GM23248 (cell line): ENCODE data around the gene PNPLA7.

Experiments
- EZH2 ChIP-seq: fragments of 200-600 bp; sonication (generic); IDR thresholded peaks from 2 replicates; pipeline ENCODE4 v1.6.1; 2018; ENCODE audit warnings: antibody characterized with exemption, mild to moderate bottlenecking; ENCODE audit not compliant: insufficient read depth, poor library complexity, severe bottlenecking
- EZH2phosphoT487 ChIP-seq: fragments of 200-600 bp; sonication (generic); IDR thresholded peaks from 2 replicates; pipeline ENCODE4 v1.6.1; 2018; ENCODE audit warnings: antibody characterized with exemption, moderate library complexity, mild to moderate bottlenecking, low read depth; ENCODE audit not compliant: insufficient read depth

GRCh38 chr9:137421838-137422603, 128.2 kb downstream of the PNPLA7 start:
- no peak for TF ChIP-seq EZH2
- TF ChIP-seq EZH2phosphoT487, result no peak
